DND-41 (cell line): ENCODE data around the gene ID3.

Experiments used
- ATAC-seq: fragments of 200-7000 bp; cut with Tn5 transposase; 3 replicates; pipeline ENCODE4 v1.9.1; 2021; ENCODE audit warnings: low read depth; ENCODE audit not compliant: insufficient read depth
- DNase-seq: peaks from one replicate; pipeline ENCODE4 v3.0.0-alpha.2; 2020
- H2AFZ ChIP-seq: 2 replicates; pipeline ENCODE4 v1.6.0; 2012; ENCODE audit warnings: low read depth, low read length
- H3K27ac ChIP-seq: 2 replicates; pipeline ENCODE4 v1.5.1; 2012; ENCODE audit warnings: low read length, inconsistent platforms
- H3K27me3 ChIP-seq: fragments of 200-600 bp; sonication (generic); 2 replicates; pipeline ENCODE4 v1.6.0; 2012; ENCODE audit warnings: low read length, mild to moderate bottlenecking, inconsistent platforms; ENCODE audit not compliant: insufficient read depth, poor library complexity
- H3K36me3 ChIP-seq: 2 replicates; pipeline ENCODE4 v1.5.1; 2012; ENCODE audit warnings: low read length, inconsistent platforms; ENCODE audit not compliant: insufficient read depth
- H3K4me1 ChIP-seq: 2 replicates; pipeline ENCODE4 v1.5.1; 2012; ENCODE audit warnings: mild to moderate bottlenecking, low read length; ENCODE audit not compliant: insufficient read depth
- H3K4me2 ChIP-seq: 2 replicates; pipeline ENCODE4 v1.6.0; 2012; ENCODE audit warnings: mild to moderate bottlenecking, moderate library complexity, low read length, inconsistent platforms; ENCODE audit not compliant: insufficient read depth
- H3K4me3 ChIP-seq, 2 experiments: fragments of 200-600 bp in 1 of 2; shearing (Covaris generic) in 1 of 2; 2 replicates each; pipeline ENCODE4 v1.5.1; 2012 to 2016; ENCODE audit warnings: inconsistent platforms in 2 of 2, low read length in 2 of 2, mild to moderate bottlenecking in 2 of 2, low read depth in 1 of 2, moderate library complexity in 1 of 2
- H3K79me2 ChIP-seq: 2 replicates; pipeline ENCODE4 v1.6.0; 2012; ENCODE audit warnings: low read length, inconsistent platforms; ENCODE audit not compliant: insufficient read depth
- H3K9ac ChIP-seq: 2 replicates; pipeline ENCODE4 v1.6.0; 2012; ENCODE audit warnings: low read depth, mild to moderate bottlenecking, inconsistent platforms, low read length, moderate library complexity
- H3K9me3 ChIP-seq: 2 replicates; pipeline ENCODE4 v1.5.1; 2012; ENCODE audit warnings: low read length, moderate library complexity, mild to moderate bottlenecking, inconsistent platforms; ENCODE audit not compliant: insufficient read depth, severe bottlenecking
- H4K20me1 ChIP-seq: 2 replicates; pipeline ENCODE4 v1.6.0; 2012; ENCODE audit warnings: low read length; ENCODE audit not compliant: insufficient read depth
- EZH2 ChIP-seq: IDR thresholded peaks from 3 replicates; pipeline ENCODE4 v1.6.1; 2012; ENCODE audit warnings: borderline replicate concordance, low read depth, mild to moderate bottlenecking, moderate library complexity, low read length, inconsistent platforms; ENCODE audit not compliant: severe bottlenecking
- TF ChIP-seq, protein P1 (sequence below): IDR thresholded peaks from 2 replicates; pipeline ENCODE4 v1.5.1; 2012; ENCODE audit warnings: borderline replicate concordance, low read length, moderate library complexity, mild to moderate bottlenecking; ENCODE audit not compliant: poor library complexity, severe bottlenecking; ENCODE audit errors: extremely low read depth

The ID3 gene

DNA sequence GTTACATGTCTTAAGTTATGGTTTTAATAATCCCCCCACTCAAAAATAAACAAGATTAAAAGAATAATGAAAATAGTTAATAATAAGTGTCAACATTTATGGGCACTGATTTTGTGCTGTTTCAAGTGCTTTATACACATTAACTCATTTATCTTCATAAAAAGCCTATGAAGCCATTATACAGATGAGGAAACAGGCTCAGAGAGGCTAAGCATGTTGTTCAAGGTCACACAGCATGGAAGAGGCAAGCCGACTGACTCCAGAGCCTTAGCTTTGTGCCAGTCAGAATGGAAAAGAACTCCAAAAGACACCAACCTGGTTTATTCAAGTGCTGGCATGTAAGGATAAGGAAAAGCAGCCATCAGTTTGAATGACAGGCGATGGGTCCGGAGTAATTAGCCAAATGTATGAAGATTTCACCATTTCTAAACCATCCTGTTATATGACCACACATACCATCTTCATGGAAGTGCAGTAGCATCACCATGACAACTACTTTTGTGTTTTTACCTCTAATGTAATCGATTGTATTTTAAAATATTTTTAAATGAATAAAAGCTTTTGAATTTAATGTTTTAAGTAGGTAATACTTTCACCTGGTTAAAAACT is 14.4 kb upstream of the ID3 start:
- Histone ChIP-seq H3K27me3 (peaks cover 10% of the 10 kb centered on the region), H3K27ac (no peak overlapping the region), H4K20me1 (no peaks in the 10 kb centered on the region), H3K9me3 (no peaks in the 10 kb centered on the region), H2AFZ (no peak overlapping the region), H3K4me3 (no peak overlapping the region), H3K79me2 (no peaks in the 10 kb centered on the region), H3K36me3 (no peaks in the 10 kb centered on the region), H3K4me2 (no peak overlapping the region), H3K9ac (no peak overlapping the region), H3K4me1 (no peaks in the 10 kb centered on the region)
- ATAC-seq, result no peak
- no peak for DNase-seq
- TF ChIP-seq, protein P1, sequence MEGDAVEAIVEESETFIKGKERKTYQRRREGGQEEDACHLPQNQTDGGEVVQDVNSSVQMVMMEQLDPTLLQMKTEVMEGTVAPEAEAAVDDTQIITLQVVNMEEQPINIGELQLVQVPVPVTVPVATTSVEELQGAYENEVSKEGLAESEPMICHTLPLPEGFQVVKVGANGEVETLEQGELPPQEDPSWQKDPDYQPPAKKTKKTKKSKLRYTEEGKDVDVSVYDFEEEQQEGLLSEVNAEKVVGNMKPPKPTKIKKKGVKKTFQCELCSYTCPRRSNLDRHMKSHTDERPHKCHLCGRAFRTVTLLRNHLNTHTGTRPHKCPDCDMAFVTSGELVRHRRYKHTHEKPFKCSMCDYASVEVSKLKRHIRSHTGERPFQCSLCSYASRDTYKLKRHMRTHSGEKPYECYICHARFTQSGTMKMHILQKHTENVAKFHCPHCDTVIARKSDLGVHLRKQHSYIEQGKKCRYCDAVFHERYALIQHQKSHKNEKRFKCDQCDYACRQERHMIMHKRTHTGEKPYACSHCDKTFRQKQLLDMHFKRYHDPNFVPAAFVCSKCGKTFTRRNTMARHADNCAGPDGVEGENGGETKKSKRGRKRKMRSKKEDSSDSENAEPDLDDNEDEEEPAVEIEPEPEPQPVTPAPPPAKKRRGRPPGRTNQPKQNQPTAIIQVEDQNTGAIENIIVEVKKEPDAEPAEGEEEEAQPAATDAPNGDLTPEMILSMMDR, result no peak
- TF ChIP-seq EZH2, result no peak

DNA sequence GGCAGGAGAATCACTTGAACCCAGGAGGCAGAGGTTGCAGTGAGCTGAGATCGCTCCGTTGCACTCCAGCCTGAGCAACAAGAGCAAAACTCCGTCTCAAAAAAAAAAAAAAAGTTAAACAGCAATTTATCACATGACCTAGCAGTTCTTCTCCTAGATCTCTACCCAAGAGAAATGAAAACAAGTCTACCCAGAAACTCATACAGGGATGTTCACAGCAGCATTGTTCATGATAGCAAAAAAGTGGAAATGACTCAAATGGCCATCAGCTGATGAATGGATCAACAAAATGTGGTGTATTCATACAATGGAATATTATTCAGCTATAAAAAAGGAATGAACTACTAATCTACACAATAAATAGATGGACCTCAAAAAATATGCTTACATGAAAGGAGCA is 12.2 kb upstream of the ID3 start:
- Histone ChIP-seq H3K4me3 (no peak overlapping the region), H3K9me3 (no peaks in the 10 kb centered on the region), H3K4me1 (no peaks in the 10 kb centered on the region), H2AFZ (no peak overlapping the region), H3K9ac (no peak overlapping the region), H3K36me3 (no peaks in the 10 kb centered on the region), H4K20me1 (no peaks in the 10 kb centered on the region), H3K27me3 (peaks cover 20% of the 10 kb centered on the region), H3K4me2 (no peak overlapping the region), H3K79me2 (no peaks in the 10 kb centered on the region), H3K27ac (no peak overlapping the region)
- TF ChIP-seq EZH2, result no peak
- TF ChIP-seq, protein P1, result no peak
- DNase-seq, result no peak
- no peak for ATAC-seq

DNA sequence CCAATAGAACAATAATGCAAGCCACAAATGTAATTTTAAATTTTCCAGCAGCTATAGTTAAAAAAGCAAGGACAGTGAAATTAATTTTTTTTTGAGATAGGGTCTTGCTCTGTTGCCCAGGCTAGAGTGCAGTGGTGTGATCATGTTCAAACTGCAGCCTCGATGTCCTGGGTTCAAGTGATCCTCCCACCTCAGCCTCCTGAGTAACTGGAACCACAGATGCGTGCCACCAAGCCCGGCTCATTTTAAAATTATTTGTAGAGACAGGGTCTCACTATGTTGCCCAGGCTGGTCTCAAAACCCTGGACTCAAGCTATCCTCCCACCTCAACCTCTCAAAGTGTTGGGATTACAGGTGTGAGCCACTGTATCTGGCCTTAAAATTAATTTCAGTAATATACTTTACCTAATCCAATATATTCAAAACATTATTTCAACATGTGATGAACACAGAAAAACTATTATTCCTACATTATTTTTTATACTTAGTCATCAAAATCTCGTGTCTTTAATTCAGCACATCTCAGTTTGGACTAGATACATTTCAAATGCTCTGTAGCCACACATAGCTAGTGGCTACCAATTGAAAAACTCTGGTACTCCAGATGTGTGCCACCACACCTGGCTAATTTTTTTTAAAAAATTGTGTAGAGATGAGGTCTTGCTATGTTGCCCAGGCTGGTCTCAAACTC is 10.8 kb upstream of the ID3 start:
- Histone ChIP-seq H4K20me1 (no peaks in the 10 kb centered on the region), H2AFZ (no peak overlapping the region), H3K79me2 (no peaks in the 10 kb centered on the region), H3K4me1 (no peaks in the 10 kb centered on the region), H3K9ac (no peak overlapping the region), H3K9me3 (no peaks in the 10 kb centered on the region), H3K36me3 (no peaks in the 10 kb centered on the region), H3K4me3 (no peak overlapping the region), H3K27me3 (peaks cover 20% of the 10 kb centered on the region), H3K4me2 (no peak overlapping the region), H3K27ac (no peak overlapping the region)
- TF ChIP-seq, protein P1, result no peak
- TF ChIP-seq EZH2, result no peak
- ATAC-seq (no peak), DNase-seq (no peak)
